Hematopoietic multipotent progenitor cell (in vitro differentiated cells): ENCODE results near the gene SNRK. TPM values are rescaled to one million over a fixed set of nuclear protein-coding genes. Genes with fewer than 3 reads are reported as not detected.

Source experiments
- DNase-seq, 3 donors: peaks; one replicate each; pipeline ENCODE4 v3.0.0-alpha.2; 2011 to 2015; ENCODE audit warnings: low read depth in 2 of 3, low spot score in 2 of 3
- total RNA-seq: library from RNA; depleted of rRNA; stranded (reverse); fragments of >200 nt; gene quantifications from one replicate; pipeline ENCODE4 v1.2.3, GENCODE V29; 2012

The SNRK gene, protein sequence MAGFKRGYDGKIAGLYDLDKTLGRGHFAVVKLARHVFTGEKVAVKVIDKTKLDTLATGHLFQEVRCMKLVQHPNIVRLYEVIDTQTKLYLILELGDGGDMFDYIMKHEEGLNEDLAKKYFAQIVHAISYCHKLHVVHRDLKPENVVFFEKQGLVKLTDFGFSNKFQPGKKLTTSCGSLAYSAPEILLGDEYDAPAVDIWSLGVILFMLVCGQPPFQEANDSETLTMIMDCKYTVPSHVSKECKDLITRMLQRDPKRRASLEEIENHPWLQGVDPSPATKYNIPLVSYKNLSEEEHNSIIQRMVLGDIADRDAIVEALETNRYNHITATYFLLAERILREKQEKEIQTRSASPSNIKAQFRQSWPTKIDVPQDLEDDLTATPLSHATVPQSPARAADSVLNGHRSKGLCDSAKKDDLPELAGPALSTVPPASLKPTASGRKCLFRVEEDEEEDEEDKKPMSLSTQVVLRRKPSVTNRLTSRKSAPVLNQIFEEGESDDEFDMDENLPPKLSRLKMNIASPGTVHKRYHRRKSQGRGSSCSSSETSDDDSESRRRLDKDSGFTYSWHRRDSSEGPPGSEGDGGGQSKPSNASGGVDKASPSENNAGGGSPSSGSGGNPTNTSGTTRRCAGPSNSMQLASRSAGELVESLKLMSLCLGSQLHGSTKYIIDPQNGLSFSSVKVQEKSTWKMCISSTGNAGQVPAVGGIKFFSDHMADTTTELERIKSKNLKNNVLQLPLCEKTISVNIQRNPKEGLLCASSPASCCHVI
- 51.2 TPM for total RNA-seq

DNA sequence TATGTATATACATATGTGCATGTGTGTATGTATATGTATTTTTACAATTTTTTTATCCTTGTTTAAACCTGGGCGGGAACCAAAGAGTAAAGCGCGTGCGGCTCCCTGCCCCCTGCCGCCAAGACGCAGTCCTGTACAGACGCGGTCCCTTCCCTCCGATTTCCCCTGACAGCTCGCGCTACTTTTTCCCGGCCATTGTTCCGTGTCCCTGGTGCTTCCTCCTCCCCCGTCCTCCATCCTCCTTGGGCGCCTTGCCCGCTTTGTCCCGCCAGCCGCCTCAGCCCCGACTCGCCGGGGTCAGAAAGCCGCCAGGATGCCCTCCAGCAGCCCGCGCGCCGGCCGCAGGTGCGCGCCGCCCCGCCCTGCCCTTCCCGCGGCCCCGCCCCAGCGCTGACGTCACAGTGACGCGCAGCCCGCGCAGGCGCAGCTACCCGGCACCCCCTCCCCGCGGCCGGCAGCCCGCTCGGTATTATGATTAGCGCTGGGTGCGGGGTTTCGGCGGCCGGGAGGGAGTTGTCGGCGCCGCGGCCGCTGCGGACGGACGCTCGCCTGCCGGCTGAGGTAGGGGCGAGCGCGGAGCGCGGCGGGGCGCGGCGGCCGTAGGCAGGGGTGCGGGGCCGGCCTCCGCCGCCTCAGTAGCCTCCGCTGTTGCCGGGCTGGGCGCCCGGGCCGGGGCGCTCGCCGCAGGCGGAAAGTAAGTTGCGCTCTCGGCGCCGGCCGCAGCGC, at the start of gene SNRK:
TSS of gene SNRK (plus strand) at position 426 of the 726 bp plus-strand sequence. CDS start 16,664 bp downstream, outside the sequence.
- DNase-seq = peak; percentile 82 to 95 (median 85)

DNA sequence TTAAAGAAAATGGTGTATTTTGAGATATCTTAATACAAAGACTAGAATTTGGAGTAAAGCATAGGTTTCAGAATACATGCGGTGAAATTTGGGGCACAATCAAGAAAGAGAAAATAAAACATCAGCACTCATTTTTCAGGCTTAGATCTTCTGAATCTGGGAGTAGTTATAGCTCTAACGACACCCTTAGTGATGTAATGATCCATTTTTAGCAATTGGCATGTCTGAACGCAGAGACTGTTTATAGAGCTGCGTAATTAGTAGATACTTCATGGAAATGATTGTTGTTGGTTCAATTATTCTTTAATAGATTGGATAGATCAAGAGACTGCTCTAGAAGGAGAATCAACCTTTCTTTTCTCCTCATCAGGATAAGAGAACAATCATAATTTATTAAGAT, 47.5 kb upstream of the SNRK start:
- DNase-seq = no peak

DNA sequence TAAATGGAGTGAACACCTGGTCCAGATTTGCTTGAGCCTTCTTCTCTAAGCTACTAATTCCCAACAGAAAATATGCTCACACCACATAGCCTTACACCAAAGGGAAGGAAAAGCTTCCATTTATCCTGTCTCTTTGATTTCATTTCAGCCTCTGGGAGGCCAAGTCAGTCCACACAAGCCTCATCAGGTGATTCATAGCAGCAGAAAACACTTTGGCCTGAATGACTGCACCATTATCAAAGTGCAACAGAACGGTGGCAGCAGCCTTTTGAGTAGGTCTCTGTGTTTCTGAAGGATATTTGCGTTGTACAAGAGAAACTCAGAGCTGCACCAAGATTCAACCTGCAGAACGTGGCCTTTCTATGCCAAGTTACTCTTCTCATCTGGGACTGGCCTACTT, 46.6 kb upstream of the SNRK start:
- DNase-seq = no peak

DNA sequence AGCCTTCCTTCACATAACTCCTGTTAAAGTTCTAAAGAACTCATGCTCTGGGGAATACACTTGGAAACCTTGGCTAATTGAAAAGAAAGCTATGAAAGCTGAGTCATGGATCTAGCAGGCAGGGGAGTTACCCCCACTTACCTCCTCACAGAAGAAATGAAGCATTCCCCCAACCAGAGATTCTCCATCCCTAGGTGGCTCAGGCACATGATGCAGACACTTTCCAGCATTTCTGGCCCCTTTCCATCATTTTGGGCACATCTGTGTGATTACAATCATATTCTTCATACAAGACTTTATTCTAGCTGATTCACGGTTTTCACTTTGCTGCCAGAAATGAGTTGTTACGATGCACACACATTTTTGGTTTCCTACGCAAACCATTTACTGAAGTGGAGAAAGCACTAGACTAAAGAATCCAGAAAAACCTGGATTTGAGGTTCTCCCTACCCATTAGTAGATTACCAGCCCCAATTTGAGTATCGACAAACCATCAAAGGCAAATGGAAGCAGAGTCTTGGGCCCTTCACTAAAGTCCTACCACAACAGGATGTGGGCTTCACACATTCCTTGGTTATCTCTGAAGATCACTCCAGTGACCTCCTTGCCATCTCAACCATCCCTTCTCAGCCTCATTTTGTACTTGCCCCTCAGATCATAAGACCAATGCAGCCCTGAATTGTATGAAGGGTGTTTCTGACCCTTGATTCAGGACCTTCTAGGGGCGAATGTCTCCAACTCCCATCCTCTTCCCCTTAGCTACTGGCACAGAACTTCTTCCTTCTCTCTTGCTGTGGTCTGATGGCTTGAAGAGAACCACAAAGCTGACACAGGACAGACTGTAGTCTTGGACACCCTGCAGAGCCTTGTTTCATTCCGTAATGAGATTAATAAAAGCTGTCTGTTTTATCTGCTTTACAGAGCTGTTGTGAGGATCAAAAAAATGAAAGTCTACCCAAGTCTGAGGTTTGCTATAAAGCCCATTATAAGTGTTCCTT, 42.5 kb upstream of the SNRK start:
- peak in 2 of 3 donors; percentile 50 to 86 for DNase-seq

DNA sequence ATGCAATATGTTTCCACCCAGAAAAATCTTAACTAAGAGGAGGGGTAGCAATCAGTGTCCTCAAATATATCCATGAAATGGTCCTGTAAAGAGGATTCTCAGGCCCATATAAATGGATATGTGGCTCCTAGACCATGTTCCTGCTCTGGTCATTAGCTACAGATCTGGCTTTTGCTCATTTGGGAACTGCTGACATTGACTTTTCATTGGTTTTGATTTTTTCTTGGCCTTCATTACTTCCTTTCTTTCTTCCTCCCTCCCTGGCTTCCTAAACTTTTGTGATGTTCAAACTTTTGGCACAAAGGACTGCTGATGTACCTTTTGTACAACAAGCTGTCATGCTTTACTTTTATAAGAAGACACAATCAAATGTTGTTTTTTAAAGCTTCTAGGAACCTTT, 41.6 kb upstream of the SNRK start:
- no peak for DNase-seq

DNA sequence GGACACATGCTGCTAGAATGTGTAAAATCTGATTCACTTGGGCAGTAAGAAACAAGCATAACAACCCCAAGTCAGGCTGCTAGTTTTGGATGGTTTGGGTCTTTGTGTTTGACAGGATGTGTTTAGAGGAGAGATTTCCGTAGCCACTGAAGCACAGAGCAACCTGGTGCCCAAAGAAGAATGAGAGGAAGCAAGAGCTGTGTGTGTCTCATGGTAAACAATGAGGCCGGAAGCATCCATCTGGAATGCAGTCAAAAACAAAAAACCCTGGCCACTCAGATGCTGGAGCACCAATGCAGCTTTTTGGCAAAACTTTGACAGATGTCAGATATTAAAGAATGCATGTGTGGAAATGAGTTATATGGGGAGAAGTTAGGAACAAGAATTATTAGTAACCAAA, 39.4 kb upstream of the SNRK start:
- peak in 2 of 3 donors; percentile 18 to 72 for DNase-seq

DNA sequence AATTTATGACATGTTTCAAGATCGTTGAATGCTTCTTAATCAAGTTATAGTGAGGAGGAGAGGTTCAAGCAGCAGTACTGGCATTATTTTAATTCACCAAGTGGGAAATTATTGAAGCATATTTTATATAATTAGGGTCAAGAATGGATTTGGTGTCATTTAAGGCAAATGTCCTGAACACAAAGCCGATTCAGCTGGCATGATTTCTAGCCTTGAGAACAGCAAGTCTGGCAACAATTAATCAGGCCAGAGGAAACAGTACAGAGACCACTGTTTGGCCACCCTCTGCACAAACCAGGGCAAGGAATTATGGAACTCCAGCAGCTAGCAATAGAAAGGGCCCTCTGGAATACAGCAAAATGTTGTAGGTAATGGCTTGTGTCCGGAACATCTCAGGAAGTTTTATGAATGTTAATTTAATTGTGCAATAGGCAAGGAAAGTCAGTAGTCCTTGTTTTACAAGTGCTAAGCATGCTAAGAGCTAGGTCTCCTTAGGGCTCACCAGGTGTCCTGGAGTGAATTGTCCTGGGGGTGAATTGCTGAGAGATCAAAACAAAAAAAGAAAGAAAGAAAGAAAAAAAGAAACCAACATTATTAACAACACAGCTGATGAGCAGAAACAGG, 38.7 kb upstream of the SNRK start:
- no peak for DNase-seq

DNA sequence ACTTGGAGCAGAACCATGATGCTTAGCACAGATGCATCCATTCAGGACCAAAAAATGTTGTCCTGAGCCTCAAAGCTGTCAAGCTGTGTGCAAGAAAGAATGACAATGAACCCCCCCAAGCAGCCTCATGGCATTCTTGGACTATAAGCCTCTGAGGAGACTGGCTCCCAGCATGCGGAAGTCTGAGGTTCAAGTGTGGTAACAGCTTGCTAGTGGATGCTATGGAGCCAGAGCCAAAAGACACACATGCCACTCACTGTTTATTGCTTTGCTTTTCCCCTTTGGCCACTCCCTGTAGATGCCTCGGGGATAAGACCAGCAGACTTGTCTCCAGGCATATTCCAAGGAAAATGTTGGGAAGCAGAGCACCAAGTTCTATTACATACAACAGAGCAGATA, 38.2 kb upstream of the SNRK start:
- DNase-seq = peak in 1 of 3 donors; percentile 13

DNA sequence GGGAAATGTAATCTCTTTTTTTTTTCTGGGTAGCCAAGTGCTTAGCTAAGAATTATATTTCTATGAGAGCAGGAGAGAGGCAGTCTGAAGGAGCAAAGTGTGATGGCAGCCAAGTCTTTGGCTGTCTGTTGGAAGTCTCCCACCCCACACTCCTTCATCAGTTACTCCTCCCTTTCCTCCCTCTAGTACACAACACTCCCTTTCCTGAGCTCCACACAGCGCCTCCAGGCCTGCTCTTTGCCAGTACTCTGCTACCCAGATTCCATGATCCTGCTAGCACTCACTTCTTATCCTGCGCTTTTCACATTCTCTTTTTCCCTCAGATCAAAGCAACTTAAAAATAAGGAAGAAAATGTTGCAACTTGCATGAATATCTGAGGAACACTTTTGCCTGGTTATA, 37.4 kb upstream of the SNRK start:
- no peak for DNase-seq

DNA sequence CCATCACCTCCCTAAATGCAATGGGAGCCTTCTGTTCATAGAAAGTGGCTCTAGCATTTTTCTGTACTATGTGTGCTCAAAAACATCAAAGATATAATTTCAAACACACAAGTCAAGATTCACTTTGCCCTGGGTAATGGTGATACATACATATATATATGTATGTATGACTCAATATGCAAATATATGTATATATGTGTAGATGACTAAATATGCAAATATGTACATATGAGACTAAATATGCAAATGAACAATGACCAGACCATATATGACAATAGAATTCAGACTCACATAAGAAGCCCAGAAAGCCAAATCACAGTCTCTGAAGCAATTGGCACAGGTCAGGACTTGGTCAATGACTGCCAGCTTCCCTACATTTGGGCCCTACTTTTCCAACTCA, 36.9 kb upstream of the SNRK start:
- no peak for DNase-seq

DNA sequence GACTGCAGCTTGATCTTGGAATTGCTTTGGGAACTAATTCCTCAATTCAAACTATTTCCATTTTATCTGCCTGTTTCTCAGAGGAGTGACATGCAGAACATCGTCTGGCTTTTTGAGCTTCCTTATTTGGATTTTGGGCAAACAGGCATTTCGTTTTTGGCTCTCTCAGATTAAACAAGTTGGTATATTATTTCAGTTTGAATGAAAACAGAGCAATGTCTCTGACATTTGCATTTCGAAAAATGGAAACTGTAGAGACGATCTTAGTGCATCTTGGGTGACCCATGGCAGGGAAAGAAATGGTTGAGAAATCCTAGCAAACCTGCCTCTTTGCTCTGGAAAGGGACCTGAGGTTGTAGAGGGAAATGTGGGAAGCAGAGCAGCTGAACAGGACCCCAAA, 33.0 kb upstream of the SNRK start:
- no peak for DNase-seq

DNA sequence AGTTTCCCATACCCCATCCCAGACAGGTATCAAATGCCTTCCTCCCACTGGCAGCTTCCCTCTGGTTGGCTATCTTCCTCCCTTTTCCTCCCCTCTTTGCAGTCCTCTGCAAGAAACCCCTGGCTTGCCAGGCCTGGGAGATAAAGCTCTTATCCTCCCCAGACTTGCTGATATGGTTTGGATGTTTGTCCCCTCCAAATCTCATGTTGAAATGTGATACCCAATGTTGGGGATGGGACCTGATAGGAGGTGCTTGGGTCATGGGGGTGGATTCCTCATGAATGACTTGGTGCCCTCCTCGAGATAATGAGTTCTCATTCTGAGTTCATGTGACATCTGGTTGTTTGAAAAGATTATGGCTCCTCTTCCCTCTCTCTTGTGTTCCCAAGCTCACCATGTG, 32.2 kb upstream of the SNRK start:
- no peak for DNase-seq

DNA sequence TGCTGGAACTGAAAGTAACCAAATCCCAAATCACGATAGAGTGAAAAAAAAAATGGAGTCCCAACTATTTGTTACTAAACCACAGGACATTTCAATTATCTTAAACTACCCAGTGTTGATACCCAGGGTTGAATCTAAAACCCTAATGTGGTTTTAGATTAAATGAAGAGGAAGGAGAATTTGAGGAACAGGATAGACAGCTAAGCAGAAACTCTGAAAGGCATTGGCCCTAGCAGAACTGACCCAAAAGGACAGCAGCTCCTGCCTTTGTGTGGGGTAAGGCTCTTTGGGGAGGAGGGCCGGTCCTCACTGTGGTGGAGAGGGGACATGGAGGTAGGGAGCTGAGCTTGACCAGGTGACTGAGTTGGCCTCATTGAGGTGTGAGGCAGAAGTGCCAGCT, 30.7 kb upstream of the SNRK start:
- peak in 1 of 3 donors; percentile 31 for DNase-seq

DNA sequence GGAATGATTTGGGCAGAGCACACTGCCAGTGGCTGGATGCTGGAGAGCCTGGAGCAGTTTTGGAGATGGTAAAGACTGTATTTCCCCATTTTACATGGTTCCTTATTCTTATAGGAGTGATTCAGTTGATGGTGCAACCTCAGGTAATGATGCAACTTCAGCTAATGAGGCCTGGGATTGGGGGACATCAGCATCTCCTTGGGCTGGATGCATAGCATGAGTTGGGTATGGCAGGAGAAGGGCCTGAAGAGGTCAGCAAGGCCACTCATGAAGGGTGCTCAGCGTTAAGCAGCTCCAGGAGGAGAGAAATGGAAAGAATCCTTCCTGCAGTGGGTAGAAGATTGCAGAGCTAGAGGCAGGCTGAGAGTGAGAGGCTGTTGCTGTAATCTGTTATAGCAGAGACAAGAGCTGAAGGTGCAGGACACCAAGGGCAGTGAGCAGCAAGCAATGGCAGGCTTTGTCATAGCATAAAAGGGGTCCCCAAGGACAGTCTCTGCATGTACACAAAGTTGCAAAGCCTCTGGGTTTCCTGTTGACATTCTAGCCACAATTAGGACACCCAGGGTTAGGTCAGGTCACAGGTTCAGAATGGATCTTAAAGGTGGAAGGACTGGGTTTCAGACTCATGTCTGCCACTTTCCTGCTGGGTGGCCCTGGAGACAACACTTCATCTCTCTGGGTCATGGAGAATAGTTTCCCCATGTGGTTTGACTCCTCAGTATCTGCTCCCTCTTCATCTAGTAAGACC, 29.5 kb upstream of the SNRK start:
- DNase-seq = peak in 2 of 3 donors; percentile 9 to 22

DNA sequence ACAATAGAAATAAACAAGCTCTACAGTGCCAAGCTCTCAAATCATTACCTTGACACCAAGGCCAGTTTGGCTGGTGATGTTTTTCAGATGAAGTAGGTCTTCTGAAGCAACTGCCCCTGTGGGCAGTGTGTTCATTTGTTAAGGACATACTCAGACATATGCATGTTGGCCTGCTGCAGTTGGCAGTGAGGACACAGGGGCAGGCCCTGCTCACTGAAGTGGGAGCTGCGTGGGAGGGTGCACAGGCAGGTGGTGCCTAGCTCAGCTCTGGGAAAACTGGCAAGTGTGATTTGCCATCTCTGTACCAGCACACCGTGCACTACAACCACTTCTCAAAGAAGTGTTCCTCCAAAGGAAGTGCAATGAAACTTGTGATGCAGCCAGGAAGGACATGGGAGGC, 28.5 kb upstream of the SNRK start:
- no peak for DNase-seq

DNA sequence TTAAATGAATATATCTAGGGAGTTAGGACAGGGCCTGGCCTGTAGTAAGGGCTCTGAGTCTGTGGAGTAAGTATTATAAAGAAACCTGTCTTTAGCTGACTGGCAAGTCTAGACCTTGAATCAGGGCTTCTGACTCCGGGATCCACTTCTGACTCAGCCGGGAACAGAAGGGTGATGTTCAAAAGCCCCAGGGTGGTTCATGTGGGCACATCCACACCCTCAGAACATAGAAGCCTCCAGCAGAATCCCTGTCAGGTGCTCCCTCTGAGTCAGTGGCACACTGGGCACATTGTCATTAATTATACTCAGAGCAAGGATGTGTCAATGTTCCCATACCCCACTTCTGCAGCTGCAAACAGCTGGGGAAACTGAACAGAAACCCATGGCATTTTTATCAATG, 26.7 kb upstream of the SNRK start:
- no peak for DNase-seq

DNA sequence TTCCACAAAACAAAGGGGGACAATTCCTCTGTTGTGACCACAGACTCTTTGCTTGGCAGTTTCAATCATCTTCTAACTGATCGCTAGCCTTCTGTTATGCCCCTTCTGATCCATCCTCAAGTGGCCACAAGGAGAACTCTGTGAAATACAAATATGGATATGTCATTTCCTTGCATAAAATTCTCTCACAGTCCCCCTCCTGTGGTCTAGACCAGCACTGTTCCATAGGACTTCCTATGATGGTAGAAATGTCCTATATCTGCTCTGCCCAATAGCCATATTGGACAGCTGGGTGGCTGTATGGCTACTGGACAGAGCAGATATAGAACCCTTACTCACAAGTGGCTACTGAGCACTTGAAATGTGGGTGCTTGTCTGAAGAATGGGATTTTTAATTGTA, 25.9 kb upstream of the SNRK start:
- peak in 1 of 3 donors; percentile 38 for DNase-seq

DNA sequence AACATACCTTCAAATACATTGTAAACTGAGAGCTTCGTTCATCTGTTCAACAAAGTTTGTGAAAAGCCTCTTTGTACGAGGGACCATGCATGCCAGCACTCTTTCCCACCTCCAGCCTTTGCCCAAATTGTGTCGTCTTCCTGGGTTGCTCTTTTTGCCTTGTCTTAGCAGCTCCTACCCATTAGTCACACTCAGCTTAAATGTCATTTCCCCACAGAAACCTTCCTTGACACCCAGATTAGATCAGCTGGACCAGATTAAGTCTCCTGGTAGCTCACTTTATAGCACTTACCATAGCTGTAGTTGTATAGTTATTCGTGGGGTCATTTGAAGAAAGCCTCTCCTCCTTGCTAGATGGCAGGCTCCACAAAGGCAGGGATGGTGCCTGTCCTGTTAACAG, 24.1 kb upstream of the SNRK start:
- DNase-seq = no peak

DNA sequence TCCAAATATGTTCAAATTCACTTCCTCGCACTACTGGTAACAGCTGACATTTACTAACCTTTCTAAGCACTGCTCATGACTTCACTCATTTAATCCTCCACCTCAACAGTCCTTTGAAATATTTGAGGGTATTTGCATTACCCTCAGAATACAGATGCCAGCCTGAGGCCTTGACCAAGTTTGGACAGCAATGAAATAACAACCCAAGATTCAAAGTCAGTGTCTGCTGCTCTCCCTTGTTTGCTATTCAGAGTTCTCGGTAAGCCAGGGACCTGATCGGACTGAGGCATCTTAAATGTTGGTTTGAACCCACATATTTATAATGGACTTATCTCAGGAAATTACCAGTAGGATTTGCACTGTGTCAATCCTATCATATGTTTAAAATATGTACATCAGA, 19.9 kb upstream of the SNRK start:
- no peak for DNase-seq
